Measurements from ENCODE around the gene MEGF9. TPM values are rescaled to one million over a fixed set of nuclear protein-coding genes. Genes with fewer than 3 reads are reported as not detected.

The MEGF9 gene
- total RNA-seq, 1 donor from 2014 or later: 5.0 TPM

DNA sequence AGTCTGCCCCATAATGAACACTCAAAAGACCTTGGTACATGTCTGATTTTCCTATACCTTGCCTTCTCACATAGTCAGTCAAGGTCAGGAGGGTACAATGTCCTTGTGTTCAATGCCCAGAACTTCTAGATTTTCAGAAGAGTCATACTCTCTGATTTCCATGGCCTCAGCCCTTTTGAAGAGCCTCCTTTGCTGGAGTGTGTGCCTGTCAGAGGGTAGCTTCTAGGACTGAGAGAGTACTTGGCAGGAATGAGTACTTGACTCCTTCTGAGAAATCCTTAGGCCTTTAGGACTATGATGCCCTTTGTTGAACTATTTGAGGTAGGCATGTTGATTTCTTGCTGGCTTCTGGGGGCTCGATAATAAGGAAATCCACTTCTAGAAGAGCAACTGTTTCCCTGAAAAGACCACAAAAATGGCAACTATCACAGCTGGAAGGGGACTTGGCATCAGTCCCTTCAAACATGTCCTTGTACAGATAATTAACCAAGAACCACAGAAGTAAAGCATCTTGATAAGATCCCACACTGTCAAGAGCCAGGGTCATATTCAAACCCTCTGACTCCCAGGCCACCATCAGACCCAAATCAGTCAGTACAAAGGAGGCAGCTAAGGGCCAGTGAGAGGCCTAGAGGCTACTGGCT lies 10.6 kb upstream of the MEGF9 start:
- H3K4me3 Mint-ChIP-seq (ENCODE audit: low read depth): no peak overlapping the region
- H3K4me1 Mint-ChIP-seq (ENCODE audit: low read depth): peaks cover 8% of the 10 kb centered on the region
- no peaks in the 10 kb centered on the region for H3K9me3 Mint-ChIP-seq
- no peaks in the 10 kb centered on the region for H3K27me3 Mint-ChIP-seq (ENCODE audit: low read depth)
- DNase-seq (ENCODE audit: low spot score): no peak
- no peak overlapping the region for H3K27ac Mint-ChIP-seq
- H3K36me3 Mint-ChIP-seq (ENCODE audit: low read depth): no peaks in the 10 kb centered on the region
- intact Hi-C loops (cut with micrococcal nuclease): no loop called here

GRCh38 chr9:120723565-120723964 lies 9.3 kb upstream of the MEGF9 start:
- no peaks in the 10 kb centered on the region for H3K36me3 Mint-ChIP-seq (ENCODE audit: low read depth)
- H3K9me3 Mint-ChIP-seq: no peaks in the 10 kb centered on the region
- intact Hi-C loops (cut with micrococcal nuclease): no loop called here
- H3K4me3 Mint-ChIP-seq (ENCODE audit: low read depth): no peak overlapping the region
- H3K27ac Mint-ChIP-seq: no peak overlapping the region
- no peak for DNase-seq (ENCODE audit: low spot score)
- H3K27me3 Mint-ChIP-seq (ENCODE audit: low read depth): no peaks in the 10 kb centered on the region
- H3K4me1 Mint-ChIP-seq (ENCODE audit: low read depth): peaks cover 8% of the 10 kb centered on the region

- Mint-ChIP-seq H3K36me3 (ENCODE audit: low read depth) (no peaks in the 10 kb centered on the region), H3K9me3 (no peaks in the 10 kb centered on the region), H3K27ac (no peak overlapping the region), H3K27me3 (ENCODE audit: low read depth) (no peaks in the 10 kb centered on the region), H3K4me1 (ENCODE audit: low read depth) (peaks cover 1% of the 10 kb centered on the region), H3K4me3 (ENCODE audit: low read depth) (no peak overlapping the region)
- intact Hi-C loops (cut with micrococcal nuclease): no loop called here
- no peak for DNase-seq (ENCODE audit: low spot score)
These were observed 6.1 kb upstream of the MEGF9 start for GRCh38 chr9:120720404-120720803.

GRCh38 chr9:120718316-120718715 lies 4.0 kb upstream of the MEGF9 start:
- Mint-ChIP-seq H3K4me1 (ENCODE audit: low read depth) (peaks cover 7% of the 10 kb centered on the region), H3K27me3 (ENCODE audit: low read depth) (no peaks in the 10 kb centered on the region), H3K36me3 (ENCODE audit: low read depth) (no peaks in the 10 kb centered on the region), H3K4me3 (ENCODE audit: low read depth) (no peak overlapping the region), H3K9me3 (no peaks in the 10 kb centered on the region), H3K27ac (no peak overlapping the region)
- intact Hi-C loops (cut with micrococcal nuclease): loop anchor here (10.0 kb wide), 1 partner anchor 104 kb away; no protein-coding TSS in a partner anchor
- no peak for DNase-seq (ENCODE audit: low spot score)

- Mint-ChIP-seq H3K9me3 (no peaks in the 10 kb centered on the region), H3K4me3 (ENCODE audit: low read depth) (no peak overlapping the region), H3K27ac (no peak overlapping the region), H3K27me3 (ENCODE audit: low read depth) (no peaks in the 10 kb centered on the region), H3K4me1 (ENCODE audit: low read depth) (peaks cover 17% of the 10 kb centered on the region), H3K36me3 (ENCODE audit: low read depth) (no peaks in the 10 kb centered on the region)
- intact Hi-C loops (cut with micrococcal nuclease): loop anchor here (10.0 kb wide), 1 partner anchor 102 kb away; no protein-coding TSS in a partner anchor
- no peak for DNase-seq (ENCODE audit: low spot score)
These were observed 2.9 kb upstream of the MEGF9 start for GRCh38 chr9:120717176-120717575.

- H3K4me3 Mint-ChIP-seq (ENCODE audit: low read depth): peak overlapping the region; percentile 35
- H3K4me1 Mint-ChIP-seq (ENCODE audit: low read depth): peaks cover 24% of the 10 kb centered on the region
- no peak overlapping the region for H3K27ac Mint-ChIP-seq
- intact Hi-C loops (cut with micrococcal nuclease): loop anchor here (10.0 kb wide), 1 partner anchor 102 kb away; no protein-coding TSS in a partner anchor
- no peaks in the 10 kb centered on the region for H3K36me3 Mint-ChIP-seq (ENCODE audit: low read depth)
- DNase-seq (ENCODE audit: low spot score): no peak
- no peaks in the 10 kb centered on the region for H3K9me3 Mint-ChIP-seq
- H3K27me3 Mint-ChIP-seq (ENCODE audit: low read depth): no peaks in the 10 kb centered on the region
These were observed 2.2 kb upstream of the MEGF9 start for GRCh38 chr9:120716483-120716882.

- intact Hi-C loops (cut with micrococcal nuclease): loop anchor here (10.0 kb wide), 1 partner anchor 101 kb away; no protein-coding TSS in a partner anchor
- DNase-seq (ENCODE audit: low spot score): no peak
- no peaks in the 10 kb centered on the region for H3K27me3 Mint-ChIP-seq (ENCODE audit: low read depth)
- no peak overlapping the region for H3K27ac Mint-ChIP-seq
- H3K9me3 Mint-ChIP-seq: no peaks in the 10 kb centered on the region
- H3K36me3 Mint-ChIP-seq (ENCODE audit: low read depth): no peaks in the 10 kb centered on the region
- peaks cover 34% of the 10 kb centered on the region for H3K4me1 Mint-ChIP-seq (ENCODE audit: low read depth)
- peak overlapping the region; percentile 84 for H3K4me3 Mint-ChIP-seq (ENCODE audit: low read depth)
These were observed 1.2 kb upstream of the MEGF9 start for GRCh38 chr9:120715389-120715924.

DNA sequence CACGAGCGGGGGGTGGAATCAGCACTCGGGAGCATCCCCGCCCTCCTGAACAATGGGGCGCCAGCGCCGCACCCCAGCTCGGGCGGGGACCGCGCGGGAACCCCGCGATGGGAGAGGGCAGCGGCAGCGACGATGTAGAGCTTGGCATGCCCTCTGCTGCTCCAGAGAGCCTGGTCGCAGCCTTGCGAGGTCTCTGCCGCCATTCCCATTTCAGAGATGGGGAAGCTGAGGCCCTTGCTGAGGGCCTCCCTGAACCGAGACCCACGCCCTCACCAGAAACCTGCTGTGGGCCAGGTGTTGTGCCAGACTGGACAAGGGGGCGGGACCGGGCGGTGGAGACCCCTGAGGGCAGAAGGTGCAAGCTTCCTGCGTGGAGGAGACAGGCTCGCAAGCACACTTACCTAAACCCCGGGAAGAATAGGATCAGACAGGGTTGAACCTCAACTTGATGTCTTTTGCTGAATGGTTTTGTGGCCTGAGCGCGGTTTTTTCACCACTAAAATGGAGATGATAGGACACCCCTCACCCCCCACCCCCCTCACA lies 647 bp upstream of the MEGF9 start:
- Mint-ChIP-seq H3K27me3 (ENCODE audit: low read depth) (no peaks in the 10 kb centered on the region), H3K4me1 (ENCODE audit: low read depth) (peaks cover 35% of the 10 kb centered on the region), H3K27ac (peak overlapping the region; percentile 60), H3K4me3 (ENCODE audit: low read depth) (peak overlapping the region; percentile 84), H3K9me3 (no peaks in the 10 kb centered on the region), H3K36me3 (ENCODE audit: low read depth) (no peaks in the 10 kb centered on the region)
- intact Hi-C loops (cut with micrococcal nuclease): loop anchor here (1.0 to 10.0 kb wide), 2 partner anchors 100 to 406 kb away; no protein-coding TSS in a partner anchor
- DNase-seq (ENCODE audit: low spot score): no peak

DNA sequence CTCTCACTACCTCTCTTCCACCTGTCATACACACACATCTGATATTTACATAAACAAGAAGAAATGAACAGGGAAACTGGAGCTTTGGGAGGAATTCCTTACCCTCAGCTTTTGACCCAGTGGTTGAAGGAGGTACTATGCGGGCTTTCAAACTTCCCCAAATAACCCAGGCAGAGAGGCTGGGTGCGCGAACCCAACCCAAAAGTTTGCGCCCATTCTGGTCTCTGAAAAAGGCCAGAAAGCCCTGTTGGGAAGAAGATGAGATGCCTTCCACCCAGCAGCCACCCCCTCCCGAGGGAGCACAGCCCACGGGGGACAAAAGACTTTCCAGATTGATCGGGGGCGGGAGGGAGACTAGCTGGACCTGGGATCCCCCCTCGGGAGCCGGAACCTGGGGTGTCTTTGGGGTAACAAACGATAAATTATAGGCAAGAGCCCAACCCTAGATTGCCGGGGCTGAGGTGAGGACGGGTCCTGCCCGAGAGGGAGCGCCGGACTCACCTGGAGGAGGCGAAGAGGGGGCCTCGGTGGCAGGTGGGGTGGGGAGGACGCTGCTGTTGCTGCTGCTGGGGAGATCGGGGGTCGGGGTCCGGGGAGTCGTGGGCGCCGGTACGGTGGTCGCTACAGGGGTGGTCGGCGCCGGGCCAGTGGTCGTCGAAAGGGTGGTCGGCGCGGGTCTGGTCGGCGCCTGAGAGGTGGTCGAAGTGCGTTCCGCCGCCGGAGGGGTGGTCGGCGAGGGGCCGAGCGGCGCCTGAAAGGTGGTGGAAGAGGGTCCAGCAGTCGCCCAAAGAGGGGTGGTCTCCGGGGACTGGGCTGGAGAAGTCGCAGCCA lies 798 bp downstream of the MEGF9 start:
- Mint-ChIP-seq H3K4me3 (ENCODE audit: low read depth) (peak overlapping the region; percentile 87), H3K27ac (peak overlapping the region; percentile 38), H3K4me1 (ENCODE audit: low read depth) (peaks cover 35% of the 10 kb centered on the region), H3K27me3 (ENCODE audit: low read depth) (no peaks in the 10 kb centered on the region), H3K36me3 (ENCODE audit: low read depth) (no peaks in the 10 kb centered on the region), H3K9me3 (no peaks in the 10 kb centered on the region)
- DNase-seq (ENCODE audit: low spot score): peak; percentile 17
- intact Hi-C loops (cut with micrococcal nuclease): loop anchor here (1.0 to 10.0 kb wide), 2 partner anchors 99 to 408 kb away; no protein-coding TSS in a partner anchor

DNA sequence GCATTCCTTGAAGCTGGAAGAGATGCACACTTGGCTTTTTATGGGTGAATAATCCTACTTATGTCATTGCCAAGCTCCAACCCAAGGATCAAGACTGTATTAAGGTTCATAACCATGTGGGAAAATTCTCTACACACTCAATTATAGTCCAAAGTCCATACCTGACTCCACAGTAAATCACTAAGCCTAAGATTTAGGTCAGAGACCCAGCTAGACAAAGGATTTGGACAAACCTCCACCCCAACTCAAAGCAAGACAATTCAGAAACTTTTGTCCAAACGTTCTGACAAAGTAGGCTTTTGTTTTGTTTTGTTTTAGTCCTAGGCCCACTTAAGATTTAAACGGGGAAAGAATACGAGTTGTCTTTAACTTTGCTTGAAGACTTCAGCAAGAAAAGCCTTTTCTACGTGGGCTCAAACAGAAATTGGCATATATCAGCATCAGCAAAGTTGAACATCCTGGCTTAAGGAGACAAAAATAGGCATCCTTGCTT lies 1.7 kb downstream of the MEGF9 start:
- Mint-ChIP-seq H3K4me3 (ENCODE audit: low read depth) (peak overlapping the region; percentile 87), H3K4me1 (ENCODE audit: low read depth) (peaks cover 35% of the 10 kb centered on the region), H3K9me3 (no peaks in the 10 kb centered on the region), H3K36me3 (ENCODE audit: low read depth) (no peaks in the 10 kb centered on the region), H3K27ac (peak overlapping the region; percentile 38), H3K27me3 (ENCODE audit: low read depth) (no peaks in the 10 kb centered on the region)
- DNase-seq (ENCODE audit: low spot score): no peak
- intact Hi-C loops (cut with micrococcal nuclease): loop anchor here (10.0 kb wide), 1 partner anchor 98 kb away; no protein-coding TSS in a partner anchor

- Mint-ChIP-seq H3K27ac (peak overlapping the region; percentile 38), H3K36me3 (ENCODE audit: low read depth) (no peaks in the 10 kb centered on the region), H3K9me3 (no peaks in the 10 kb centered on the region), H3K4me1 (ENCODE audit: low read depth) (peaks cover 35% of the 10 kb centered on the region), H3K27me3 (ENCODE audit: low read depth) (no peaks in the 10 kb centered on the region), H3K4me3 (ENCODE audit: low read depth) (peak overlapping the region; percentile 87)
- DNase-seq (ENCODE audit: low spot score): no peak
- intact Hi-C loops (cut with micrococcal nuclease): loop anchor here (2.0 to 10.0 kb wide), 2 partner anchors 17 to 97 kb away; no protein-coding TSS in a partner anchor
These were observed 2.3 kb downstream of the MEGF9 start for GRCh38 chr9:120711841-120712538.

DNA sequence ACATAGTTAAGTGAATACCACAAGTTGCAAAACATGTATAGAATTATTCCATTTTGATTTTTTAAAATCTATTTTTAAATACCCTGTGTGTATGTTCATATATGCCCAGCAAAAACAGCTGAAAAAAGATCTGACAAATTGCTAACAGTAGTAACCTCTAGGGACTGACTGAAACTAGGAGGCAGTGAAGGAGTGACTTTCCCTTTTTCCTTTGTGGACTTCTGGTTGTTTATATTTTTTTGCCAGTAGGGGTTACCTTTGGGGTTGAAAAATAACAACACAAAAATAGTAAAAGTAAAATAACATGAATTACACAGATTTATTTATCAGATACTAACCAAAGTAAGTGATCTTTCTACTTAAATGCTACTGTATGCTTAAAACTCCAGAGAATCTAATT lies 2.9 kb downstream of the MEGF9 start:
- H3K9me3 Mint-ChIP-seq: no peaks in the 10 kb centered on the region
- intact Hi-C loops (cut with micrococcal nuclease): loop anchor here (2.0 to 10.0 kb wide), 2 partner anchors 17 to 97 kb away; no protein-coding TSS in a partner anchor
- H3K27me3 Mint-ChIP-seq (ENCODE audit: low read depth): no peaks in the 10 kb centered on the region
- H3K4me1 Mint-ChIP-seq (ENCODE audit: low read depth): peaks cover 35% of the 10 kb centered on the region
- H3K36me3 Mint-ChIP-seq (ENCODE audit: low read depth): no peaks in the 10 kb centered on the region
- no peak overlapping the region for H3K4me3 Mint-ChIP-seq (ENCODE audit: low read depth)
- DNase-seq (ENCODE audit: low spot score): no peak
- H3K27ac Mint-ChIP-seq: peak overlapping the region; percentile 38

All from activated T-helper 2 cell treated with anti-CD3 and anti-CD28 coated beads, Interferon-gamma antibody, Interleukin-2, Interleukin-4, amounts not matched to agents 10 μg/mL and 5 μg/mL and 100 μg/mL, durations not matched to agents 14 hours and 24 hours and 36 hours (primary cell).